Activated naive CD8-positive, alpha-beta T cell treated with anti-CD3 and anti-CD28 coated beads, Interleukin-2, amount 50 U/mL, for 16 hours (primary cell): ENCODE data around the gene BSCL2.
"Not testable (repeated sequence)": the region's sequence is repeated elsewhere in the genome, so short reads cannot be mapped to it uniquely, and the experiment has no call there.

Experiments used
- DNase-seq: peaks from one replicate; pipeline ENCODE4 v3.0.0-alpha.2; 2020; ENCODE audit warnings: low read depth, low spot score

Gene BSCL2

GRCh38 chr11:62707277-62707861, at the start of gene BSCL2, which contains the start of gene GNG3:
Gene BSCL2, minus strand, starts transcription at chr11:62707424. Its CDS starts 229 bp downstream, at chr11:62707195.
Gene GNG3, plus strand, starts transcription at chr11:62707676. Its CDS starts 620 bp downstream, at chr11:62708296.
- no peak for DNase-seq

GRCh38 chr11:62755086-62755615, 47.9 kb upstream of the BSCL2 start:
- DNase-seq = no peak

GRCh38 chr11:62753736-62754603, 46.7 kb upstream of the BSCL2 start, which contains the start of gene ZBTB3:
Gene ZBTB3, minus strand, starts transcription at chr11:62754160. Its CDS starts 496 bp downstream, at chr11:62753664.
- DNase-seq = peak; percentile 89

GRCh38 chr11:62752994-62753735, 45.9 kb upstream of the BSCL2 start:
- DNase-seq = no peak

- no peak for DNase-seq
Measured at GRCh38 chr11:62752177-62752785, 45.1 kb upstream of the BSCL2 start.

- DNase-seq = not testable (repeated sequence)
Measured at GRCh38 chr11:62749931-62750330, 42.7 kb upstream of the BSCL2 start.

GRCh38 chr11:62747475-62748160, 40.4 kb upstream of the BSCL2 start:
- no peak for DNase-seq

- DNase-seq = no peak
Measured at GRCh38 chr11:62737196-62737595, 30.0 kb upstream of the BSCL2 start.

- no peak for DNase-seq
Measured at GRCh38 chr11:62732830-62733229, 25.6 kb upstream of the BSCL2 start.

GRCh38 chr11:62730076-62730475, 22.9 kb upstream of the BSCL2 start:
- not testable (repeated sequence) for DNase-seq

GRCh38 chr11:62728171-62728988, 21.2 kb upstream of the BSCL2 start, which contains the start of gene TTC9C:
Gene TTC9C, plus strand, starts transcription at chr11:62728486. Its CDS starts 363 bp downstream, at chr11:62728849.
- peak; percentile 66 for DNase-seq

GRCh38 chr11:62727872-62728170, 20.6 kb upstream of the BSCL2 start:
- DNase-seq = peak; percentile 61

- peak; percentile 95 for DNase-seq
Measured at GRCh38 chr11:62727165-62727871, 20.1 kb upstream of the BSCL2 start, which contains the start of gene HNRNPUL2. Gene HNRNPUL2, minus strand, starts transcription at chr11:62727457. Its CDS starts 301 bp downstream, at chr11:62727156.

GRCh38 chr11:62726915-62727164, 19.6 kb upstream of the BSCL2 start:
- no peak for DNase-seq

- DNase-seq = no peak
Measured at GRCh38 chr11:62726156-62726914, 19.1 kb upstream of the BSCL2 start.

GRCh38 chr11:62725646-62726045, 18.4 kb upstream of the BSCL2 start:
- no peak for DNase-seq

GRCh38 chr11:62724171-62724570, 16.9 kb upstream of the BSCL2 start:
- no peak for DNase-seq

GRCh38 chr11:62721994-62722393, 14.8 kb upstream of the BSCL2 start:
- no peak for DNase-seq
